Endothelial cell of hepatic sinusoid (primary cell): ENCODE data around the gene LEFTY1.

Source experiments
- in situ Hi-C: cut with HindIII; loops from 2 replicates; pipeline ENCODE4 v1.10.0; 2017; ENCODE audit warnings: low sequenced_read_pairs

LEFTY1 gene

GRCh38 chr1:225876900-225877510 lies 11.9 kb downstream of the LEFTY1 start:
- in situ Hi-C loops = no loop called here

GRCh38 chr1:225875044-225875815 lies 13.7 kb downstream of the LEFTY1 start:
- in situ Hi-C loops = no loop called here

- in situ Hi-C loops = no loop called here
These were observed 14.5 kb downstream of the LEFTY1 start for GRCh38 chr1:225874431-225874830.

GRCh38 chr1:225873281-225873850 lies 15.6 kb downstream of the LEFTY1 start:
- in situ Hi-C loops = no loop called here

- in situ Hi-C loops = no loop called here
These were observed 16.9 kb downstream of the LEFTY1 start for GRCh38 chr1:225872075-225872430.

GRCh38 chr1:225871359-225872074 lies 17.4 kb downstream of the LEFTY1 start:
- in situ Hi-C loops = no loop called here

GRCh38 chr1:225870911-225871310 lies 18.0 kb downstream of the LEFTY1 start:
- in situ Hi-C loops = no loop called here

GRCh38 chr1:225868631-225869330 lies 20.2 kb downstream of the LEFTY1 start:
- in situ Hi-C loops = no loop called here

GRCh38 chr1:225866981-225867380 lies 22.0 kb downstream of the LEFTY1 start:
- in situ Hi-C loops = no loop called here

- in situ Hi-C loops = no loop called here
These were observed 22.7 kb downstream of the LEFTY1 start for GRCh38 chr1:225866061-225866837.

- in situ Hi-C loops = no loop called here
These were observed 23.4 kb downstream of the LEFTY1 start for GRCh38 chr1:225865514-225865913.

GRCh38 chr1:225863167-225863566 lies 25.8 kb downstream of the LEFTY1 start:
- in situ Hi-C loops = no loop called here

- in situ Hi-C loops = no loop called here
These were observed 26.4 kb downstream of the LEFTY1 start for GRCh38 chr1:225862581-225862950.

GRCh38 chr1:225861834-225862580 lies 26.9 kb downstream of the LEFTY1 start:
- in situ Hi-C loops = no loop called here

- in situ Hi-C loops = no loop called here
These were observed 28.0 kb downstream of the LEFTY1 start for GRCh38 chr1:225860876-225861441.

GRCh38 chr1:225860107-225860506 lies 28.8 kb downstream of the LEFTY1 start:
- in situ Hi-C loops = no loop called here

GRCh38 chr1:225859151-225859550 lies 29.8 kb downstream of the LEFTY1 start:
- in situ Hi-C loops = no loop called here

GRCh38 chr1:225857256-225857655 lies 31.7 kb downstream of the LEFTY1 start:
- in situ Hi-C loops = no loop called here
